CD14-positive monocyte (primary cell): ENCODE data around the gene TRPM4. TPM values are rescaled to one million over a fixed set of nuclear protein-coding genes. Genes with fewer than 3 reads are reported as not detected.

Experiments used
- DNase-seq, 3 donors: peaks; one replicate each; pipeline ENCODE4 v3.0.0-alpha.2; 2011 to 2022
- H2AFZ ChIP-seq: 2 replicates; pipeline ENCODE4 v1.6.0; 2012; ENCODE audit warnings: mild to moderate bottlenecking, low read depth, low read length, inconsistent platforms; ENCODE audit not compliant: insufficient read depth, poor library complexity, severe bottlenecking
- H3K27ac ChIP-seq, 2 donors: 1 replicate in 1 of 2; 2 replicates in 1 of 2; pipeline ENCODE4 v1.5.1; 2012 to 2013; ENCODE audit warnings: low read length in 2 of 2, control low read depth in 1 of 2, inconsistent platforms in 1 of 2, low read depth in 1 of 2, mild to moderate bottlenecking in 1 of 2
- H3K27me3 ChIP-seq, 2 donors: one replicate each; pipeline versions ENCODE4 v1.6.0 to v1.6.1; 2011 to 2013; ENCODE audit warnings: low read length in 2 of 2; ENCODE audit not compliant: control insufficient read depth in 2 of 2, insufficient read depth in 2 of 2
- H3K36me3 ChIP-seq, 2 donors: replicated peaks in 1 of 2; 1 replicate in 1 of 2; 2 replicates in 1 of 2; pipeline versions ENCODE4 v1.5.1 to v1.6.1; 2012 to 2013; ENCODE audit warnings: low read length in 2 of 2, control low read depth in 1 of 2, inconsistent platforms in 1 of 2, mild to moderate bottlenecking in 1 of 2; ENCODE audit not compliant: insufficient read depth in 2 of 2, control insufficient read depth in 1 of 2
- H3K4me1 ChIP-seq, 2 donors: 1 replicate in 1 of 2; 2 replicates in 1 of 2; pipeline versions ENCODE4 v1.5.1 to v1.6.1; 2012 to 2013; ENCODE audit warnings: low read length in 2 of 2, control low read depth in 1 of 2, inconsistent platforms in 1 of 2, mild to moderate bottlenecking in 1 of 2, moderate library complexity in 1 of 2; ENCODE audit not compliant: insufficient read depth in 2 of 2, control insufficient read depth in 1 of 2
- H3K4me2 ChIP-seq: replicated peaks from 2 replicates; pipeline ENCODE3; 2012; ENCODE audit warnings: low read length, moderate library complexity, mild to moderate bottlenecking; ENCODE audit not compliant: poor library complexity, severe bottlenecking; ENCODE audit errors: extremely low read depth
- H3K4me3 ChIP-seq, 3 experiments: fragments of 200-600 bp in 1 of 3; sonication (generic) in 1 of 3; replicated peaks in 1 of 3; 1 replicate in 2 of 3; 2 replicates in 1 of 3; pipeline ENCODE4 v1.5.1; 2011 to 2013; ENCODE audit warnings: low read length in 3 of 3, mild to moderate bottlenecking in 3 of 3, control low read depth in 2 of 3, low read depth in 2 of 3, inconsistent platforms in 1 of 3, moderate library complexity in 1 of 3
- H3K79me2 ChIP-seq: 2 replicates; pipeline ENCODE4 v1.6.0; 2012; ENCODE audit warnings: mild to moderate bottlenecking, control low read depth, inconsistent platforms, low read length, moderate library complexity; ENCODE audit not compliant: insufficient read depth
- H3K9ac ChIP-seq: 2 replicates; pipeline ENCODE4 v1.6.0; 2017; ENCODE audit warnings: low read length, mild to moderate bottlenecking; ENCODE audit not compliant: insufficient read depth, poor library complexity, severe bottlenecking
- H3K9me3 ChIP-seq, 2 donors: replicated peaks in 1 of 2; 1 replicate in 1 of 2; 2 replicates in 1 of 2; pipeline versions ENCODE4 v1.5.1 to v1.6.1; 2012 to 2013; ENCODE audit warnings: low read length in 2 of 2, control low read depth in 1 of 2; ENCODE audit not compliant: control insufficient read depth in 1 of 2, insufficient read depth in 1 of 2
- H4K20me1 ChIP-seq: 2 replicates; pipeline ENCODE4 v1.6.0; 2012; ENCODE audit warnings: mild to moderate bottlenecking, low read length, control low read depth, moderate library complexity; ENCODE audit not compliant: insufficient read depth
- H3K27ac Mint-ChIP-seq, 7 donors: one replicate each; pipeline ENCODE4 v1.8.0; 2020; ENCODE audit warnings: mild to moderate bottlenecking in 7 of 7, mixed read lengths in 7 of 7, moderate library complexity in 6 of 7, inconsistent platforms in 2 of 7
- H3K27me3 Mint-ChIP-seq, 3 donors: one replicate each; pipeline ENCODE4 v1.8.0; 2021 to 2022; ENCODE audit warnings: low read depth in 3 of 3, mild to moderate bottlenecking in 3 of 3, mixed read lengths in 3 of 3, moderate library complexity in 3 of 3, inconsistent platforms in 1 of 3
- H3K36me3 Mint-ChIP-seq, 2 donors: one replicate each; pipeline ENCODE4 v1.8.0; 2020; ENCODE audit warnings: mixed read lengths in 2 of 2, inconsistent platforms in 1 of 2, mild to moderate bottlenecking in 1 of 2
- H3K4me1 Mint-ChIP-seq: one replicate; pipeline ENCODE4 v1.8.0; 2020; ENCODE audit warnings: mild to moderate bottlenecking, mixed read lengths
- H3K4me3 Mint-ChIP-seq, 2 donors: one replicate each; pipeline ENCODE4 v1.8.0; 2020; ENCODE audit warnings: mild to moderate bottlenecking in 2 of 2, mixed read lengths in 2 of 2, moderate library complexity in 1 of 2
- H3K9me3 Mint-ChIP-seq, 7 donors: one replicate each; pipeline ENCODE4 v1.8.0; 2020 to 2022; ENCODE audit warnings: mixed read lengths in 7 of 7, mild to moderate bottlenecking in 6 of 7, moderate library complexity in 6 of 7, inconsistent platforms in 2 of 7
- WGBS: methylation state at CpG from one replicate; pipeline ENCODE4 v1.1.5; 2013; ENCODE audit warnings: missing lambda C conversion rate; ENCODE audit not compliant: insufficient coverage; 5-methylcytosine and 5-hydroxymethylcytosine counted together
- intact Hi-C, 2 donors: fragments of 100-400 bp; cut with micrococcal nuclease; formaldehyde crosslinking; loops; one replicate each; pipeline versions ENCODE4 v1.15.0 to v1.15.1; 2023
- polyA plus RNA-seq, 3 donors: library from polyadenylated mRNA; depleted of rRNA in 1 of 3; unstranded in 2 of 3; stranded (reverse) in 1 of 3; fragments of 300-500 nt in 2 of 3; fragments of >200 nt in 1 of 3; fragmentation: Illumina TruSeq in 2 of 3; gene quantifications; 1 replicate in 2 of 3; 2 replicates in 1 of 3; pipeline ENCODE4 v1.2.3, GENCODE V29; 2012 to 2021
- TF ChIP-seq, protein P1 (sequence below): fragments of 200-600 bp; IDR thresholded peaks from one replicate; pipeline ENCODE4 v1.8.0; 2022; ENCODE audit warnings: antibody characterized with exemption, mild to moderate bottlenecking

The TRPM4 gene
- polyA plus RNA-seq, 3 donors, result 6.0 to 6.9 (median 6.6) TPM

- Mint-ChIP-seq H3K27ac (peak overlapping the region in 1 of 7 donors; percentile 26), H3K4me3 (no peak overlapping the region), H3K27me3 (peaks cover 16 to 40% (median 39%) of the 10 kb centered on the region in 3 donors), H3K4me1 (peaks cover 24% of the 10 kb centered on the region), H3K36me3 (no peaks in the 10 kb centered on the region), H3K9me3 (peaks cover 16 to 34% (median 22%) of the 10 kb centered on the region in 7 donors)
- peaks cover 0 to 10% of the 10 kb centered on the region in 2 donors for H3K27me3 ChIP-seq
- TF ChIP-seq, protein P1, sequence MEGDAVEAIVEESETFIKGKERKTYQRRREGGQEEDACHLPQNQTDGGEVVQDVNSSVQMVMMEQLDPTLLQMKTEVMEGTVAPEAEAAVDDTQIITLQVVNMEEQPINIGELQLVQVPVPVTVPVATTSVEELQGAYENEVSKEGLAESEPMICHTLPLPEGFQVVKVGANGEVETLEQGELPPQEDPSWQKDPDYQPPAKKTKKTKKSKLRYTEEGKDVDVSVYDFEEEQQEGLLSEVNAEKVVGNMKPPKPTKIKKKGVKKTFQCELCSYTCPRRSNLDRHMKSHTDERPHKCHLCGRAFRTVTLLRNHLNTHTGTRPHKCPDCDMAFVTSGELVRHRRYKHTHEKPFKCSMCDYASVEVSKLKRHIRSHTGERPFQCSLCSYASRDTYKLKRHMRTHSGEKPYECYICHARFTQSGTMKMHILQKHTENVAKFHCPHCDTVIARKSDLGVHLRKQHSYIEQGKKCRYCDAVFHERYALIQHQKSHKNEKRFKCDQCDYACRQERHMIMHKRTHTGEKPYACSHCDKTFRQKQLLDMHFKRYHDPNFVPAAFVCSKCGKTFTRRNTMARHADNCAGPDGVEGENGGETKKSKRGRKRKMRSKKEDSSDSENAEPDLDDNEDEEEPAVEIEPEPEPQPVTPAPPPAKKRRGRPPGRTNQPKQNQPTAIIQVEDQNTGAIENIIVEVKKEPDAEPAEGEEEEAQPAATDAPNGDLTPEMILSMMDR, result no peak
- no peak for DNase-seq
- peaks cover 14 to 26% of the 10 kb centered on the region in 2 donors for H3K4me1 ChIP-seq
- H3K27ac ChIP-seq, result no peak overlapping the region
- H3K9ac ChIP-seq, result no peak overlapping the region
- no peak overlapping the region for H3K4me3 ChIP-seq
- no peaks in the 10 kb centered on the region for H4K20me1 ChIP-seq
- no peaks in the 10 kb centered on the region for H3K36me3 ChIP-seq
- H3K9me3 ChIP-seq, result peaks cover 0 to 16% of the 10 kb centered on the region in 2 donors
- intact Hi-C loops, result no loop called here
- no peak overlapping the region for H3K4me2 ChIP-seq
- 76% methylated on average over 16 of the region's 16 CpGs for WGBS
- no peaks in the 10 kb centered on the region for H3K79me2 ChIP-seq
- no peak overlapping the region for H2AFZ ChIP-seq
Measured at GRCh38 chr19:49129238-49129583, 28.4 kb upstream of the TRPM4 start.

GRCh38 chr19:49130325-49130724, 27.3 kb upstream of the TRPM4 start:
- 98% methylated on average over 23 of the region's 24 CpGs for WGBS
- Histone ChIP-seq H3K9ac (no peak overlapping the region), H3K4me2 (no peak overlapping the region), H3K4me3 (no peak overlapping the region), H3K27ac (no peak overlapping the region), H2AFZ (no peak overlapping the region), H3K36me3 (no peaks in the 10 kb centered on the region), H3K4me1 (peaks cover 15 to 28% of the 10 kb centered on the region in 2 donors), H3K9me3 (peaks cover 0 to 16% of the 10 kb centered on the region in 2 donors), H3K79me2 (no peaks in the 10 kb centered on the region), H3K27me3 (peaks cover 0 to 17% of the 10 kb centered on the region in 2 donors), H4K20me1 (no peaks in the 10 kb centered on the region)
- no peak overlapping the region for H3K27ac Mint-ChIP-seq
- H3K36me3 Mint-ChIP-seq, result no peaks in the 10 kb centered on the region
- peaks cover 26% of the 10 kb centered on the region for H3K4me1 Mint-ChIP-seq
- peaks cover 21 to 48% (median 42%) of the 10 kb centered on the region in 3 donors for H3K27me3 Mint-ChIP-seq
- intact Hi-C loops, result no loop called here
- DNase-seq, result no peak
- no peak overlapping the region for H3K4me3 Mint-ChIP-seq
- H3K9me3 Mint-ChIP-seq, result peaks cover 17 to 36% (median 23%) of the 10 kb centered on the region in 7 donors
- TF ChIP-seq, protein P1, result no peak
